ENCODE measurements around the gene MAGI1.

The MAGI1 gene

DNA sequence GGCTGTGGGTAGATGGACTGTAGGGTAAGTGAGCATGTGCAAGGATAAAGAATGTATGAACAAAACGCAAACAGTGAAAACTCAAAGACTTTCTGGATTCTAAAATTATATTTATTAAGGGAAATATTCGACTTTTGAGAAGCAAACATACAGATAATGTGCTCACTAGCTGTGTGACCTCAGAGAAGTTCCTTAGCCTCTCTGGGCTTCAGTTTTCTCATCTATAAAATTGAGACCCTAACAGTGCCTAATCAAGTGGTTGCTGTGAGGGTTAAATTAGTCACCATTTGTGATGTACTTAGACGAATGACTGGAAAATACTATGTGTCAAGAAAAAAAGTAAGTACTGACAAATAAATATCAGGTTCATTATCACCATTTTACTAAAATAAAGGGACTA is 261.7 kb downstream of the MAGI1 start:
- no peaks in the 10 kb centered on the region for H3K9me2 ChIP-seq (replicated peaks; ENCODE audit: insufficient read depth, low read length)
- TF ChIP-seq CTCF (IDR thresholded peaks at IDR 0.05; ENCODE audit: insufficient read depth, low read length, poor library complexity, severe bottlenecking): no peak
- no peak for TF ChIP-seq EZH2phosphoT487 (conservative IDR thresholded peaks at IDR 0.05; ENCODE audit: low read length)
- H2AFZ ChIP-seq (ENCODE audit: low read depth, low read length, severe bottlenecking): no peak overlapping the region
- H3K36me3 ChIP-seq (ENCODE audit: low read length): no peaks in the 10 kb centered on the region
- no peaks in the 10 kb centered on the region for H3K79me2 ChIP-seq (ENCODE audit: insufficient read depth, low read length)
- H3K27ac ChIP-seq (ENCODE audit: low read depth, low read length): no peak overlapping the region
- no peaks in the 10 kb centered on the region for H4K20me1 ChIP-seq (ENCODE audit: low read depth, low read length)
- no peaks in the 10 kb centered on the region for H3K9me3 ChIP-seq (ENCODE audit: insufficient read depth, low read length)
- no peaks in the 10 kb centered on the region for H3F3A ChIP-seq (ENCODE audit: insufficient read depth)
- H3K4me2 ChIP-seq (ENCODE audit: low read depth, low read length, poor library complexity, severe bottlenecking): no peak overlapping the region
- H3K27me3 ChIP-seq (ENCODE audit: low read length): no peaks in the 10 kb centered on the region
- no peak overlapping the region for H3K9ac ChIP-seq (ENCODE audit: low read length)
- H3K4me3 ChIP-seq (ENCODE audit: insufficient read depth, low read length, poor library complexity, severe bottlenecking): no peak overlapping the region

DNA sequence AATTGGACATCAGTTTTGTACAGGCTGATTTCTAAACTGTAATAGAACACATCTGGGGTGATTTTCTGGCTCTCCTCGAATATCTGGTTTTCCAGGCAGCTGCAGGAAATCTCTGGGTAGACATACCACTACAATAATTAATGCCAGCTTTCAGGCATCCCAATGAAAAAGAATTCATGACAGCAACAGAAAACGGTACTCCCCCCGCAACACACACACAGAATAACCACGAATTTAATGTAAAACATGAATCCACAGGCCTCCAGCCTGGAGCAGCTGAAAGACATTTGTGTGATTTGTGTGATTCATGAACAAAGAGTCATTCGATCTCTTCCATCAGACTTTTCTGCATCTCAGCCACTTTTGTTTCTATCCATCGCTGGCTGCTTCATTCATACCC is 262.2 kb downstream of the MAGI1 start:
- Histone ChIP-seq H3K27me3 (ENCODE audit: low read length) (no peaks in the 10 kb centered on the region), H3K4me2 (ENCODE audit: low read depth, low read length, poor library complexity, severe bottlenecking) (no peak overlapping the region), H3K9me3 (ENCODE audit: insufficient read depth, low read length) (no peaks in the 10 kb centered on the region), H3K9ac (ENCODE audit: low read length) (no peak overlapping the region), H3K9me2 (replicated peaks; ENCODE audit: insufficient read depth, low read length) (no peaks in the 10 kb centered on the region), H3K4me3 (ENCODE audit: insufficient read depth, low read length, poor library complexity, severe bottlenecking) (no peak overlapping the region), H4K20me1 (ENCODE audit: low read depth, low read length) (no peaks in the 10 kb centered on the region), H3K36me3 (ENCODE audit: low read length) (no peaks in the 10 kb centered on the region), H3F3A (ENCODE audit: insufficient read depth) (no peaks in the 10 kb centered on the region), H3K27ac (ENCODE audit: low read depth, low read length) (no peak overlapping the region), H2AFZ (ENCODE audit: low read depth, low read length, severe bottlenecking) (no peak overlapping the region), H3K79me2 (ENCODE audit: insufficient read depth, low read length) (no peaks in the 10 kb centered on the region)
- TF ChIP-seq EZH2phosphoT487 (conservative IDR thresholded peaks at IDR 0.05; ENCODE audit: low read length): no peak
- TF ChIP-seq CTCF (IDR thresholded peaks at IDR 0.05; ENCODE audit: insufficient read depth, low read length, poor library complexity, severe bottlenecking): no peak

DNA sequence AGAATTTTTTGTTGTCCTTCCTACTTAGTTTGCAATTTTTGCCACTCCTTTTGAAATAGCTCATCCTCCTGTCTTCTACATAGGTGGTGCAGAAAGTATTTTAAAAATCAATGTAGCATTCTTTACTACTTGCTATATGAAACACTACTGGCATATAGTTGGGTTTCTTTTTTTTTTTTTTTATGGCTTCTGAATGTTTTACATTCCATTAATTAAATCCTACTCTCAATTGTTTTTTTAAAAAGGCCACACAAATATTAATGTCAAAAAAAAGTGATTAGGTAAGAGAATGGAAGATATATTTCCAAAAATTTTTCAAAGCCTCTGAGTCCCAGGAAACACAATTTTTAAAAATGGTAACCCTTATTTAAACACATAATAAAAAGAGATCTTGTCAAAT is 262.6 kb downstream of the MAGI1 start:
- Histone ChIP-seq H2AFZ (ENCODE audit: low read depth, low read length, severe bottlenecking) (no peak overlapping the region), H3K36me3 (ENCODE audit: low read length) (no peaks in the 10 kb centered on the region), H3K9me2 (replicated peaks; ENCODE audit: insufficient read depth, low read length) (no peaks in the 10 kb centered on the region), H3K9ac (ENCODE audit: low read length) (no peak overlapping the region), H3K27me3 (ENCODE audit: low read length) (no peaks in the 10 kb centered on the region), H3K27ac (ENCODE audit: low read depth, low read length) (no peak overlapping the region), H3F3A (ENCODE audit: insufficient read depth) (no peaks in the 10 kb centered on the region), H3K9me3 (ENCODE audit: insufficient read depth, low read length) (no peaks in the 10 kb centered on the region), H3K79me2 (ENCODE audit: insufficient read depth, low read length) (no peaks in the 10 kb centered on the region), H3K4me2 (ENCODE audit: low read depth, low read length, poor library complexity, severe bottlenecking) (no peak overlapping the region), H4K20me1 (ENCODE audit: low read depth, low read length) (no peaks in the 10 kb centered on the region), H3K4me3 (ENCODE audit: insufficient read depth, low read length, poor library complexity, severe bottlenecking) (no peak overlapping the region)
- no peak for TF ChIP-seq CTCF (IDR thresholded peaks at IDR 0.05; ENCODE audit: insufficient read depth, low read length, poor library complexity, severe bottlenecking)
- TF ChIP-seq EZH2phosphoT487 (conservative IDR thresholded peaks at IDR 0.05; ENCODE audit: low read length): no peak

GRCh38 chr3:65772758-65773157 is 266.0 kb downstream of the MAGI1 start:
- H2AFZ ChIP-seq (ENCODE audit: low read depth, low read length, severe bottlenecking): no peak overlapping the region
- H3K9me2 ChIP-seq (replicated peaks; ENCODE audit: insufficient read depth, low read length): no peaks in the 10 kb centered on the region
- no peaks in the 10 kb centered on the region for H4K20me1 ChIP-seq (ENCODE audit: low read depth, low read length)
- no peak overlapping the region for H3K27ac ChIP-seq (ENCODE audit: low read depth, low read length)
- H3F3A ChIP-seq (ENCODE audit: insufficient read depth): no peaks in the 10 kb centered on the region
- H3K79me2 ChIP-seq (ENCODE audit: insufficient read depth, low read length): no peaks in the 10 kb centered on the region
- no peaks in the 10 kb centered on the region for H3K9me3 ChIP-seq (ENCODE audit: insufficient read depth, low read length)
- H3K4me2 ChIP-seq (ENCODE audit: low read depth, low read length, poor library complexity, severe bottlenecking): no peak overlapping the region
- H3K27me3 ChIP-seq (ENCODE audit: low read length): no peaks in the 10 kb centered on the region
- no peaks in the 10 kb centered on the region for H3K36me3 ChIP-seq (ENCODE audit: low read length)
- TF ChIP-seq CTCF (IDR thresholded peaks at IDR 0.05; ENCODE audit: insufficient read depth, low read length, poor library complexity, severe bottlenecking) (no peak), EZH2phosphoT487 (conservative IDR thresholded peaks at IDR 0.05; ENCODE audit: low read length) (no peak)
- H3K9ac ChIP-seq (ENCODE audit: low read length): no peak overlapping the region
- no peak overlapping the region for H3K4me3 ChIP-seq (ENCODE audit: insufficient read depth, low read length, poor library complexity, severe bottlenecking)
